WTC11 (cell line): ENCODE measurements around the gene SH3TC1. TPM values are rescaled to one million over a fixed set of nuclear protein-coding genes. Genes with fewer than 3 reads are reported as not detected.

ENCODE experiments used
- ATAC-seq: fragments of 200-7000 bp; cut with Tn5 transposase; 2 replicates; pipeline ENCODE4 v1.10.0; 2021; ENCODE audit warnings: mild to moderate bottlenecking, moderate library complexity
- CTCF ChIA-PET: fragments of 300-600 bp; sonication (Branson Sonifier 250); formaldehyde crosslinking; loops from one replicate; lab custom pipeline; 2021; ENCODE audit warnings: antibody characterized with exemption; lab: Charles Lee
- POLR2A ChIA-PET: fragments of 350-600 bp; sonication (Branson Sonifier 250); formaldehyde crosslinking; loops from one replicate; lab custom pipeline; 2021; ENCODE audit warnings: antibody characterized with exemption; lab: Charles Lee
- DNase-seq: peaks from one replicate; pipeline ENCODE4 v3.0.0; 2021; ENCODE audit warnings: low spot score
- H3K27ac Mint-ChIP-seq: 2 replicates; pipeline ENCODE4 v1.8.0; 2021; ENCODE audit warnings: mixed read lengths
- H3K27me3 Mint-ChIP-seq: 2 replicates; pipeline ENCODE4 v1.8.0; 2021; ENCODE audit warnings: low read depth, mild to moderate bottlenecking, moderate library complexity, mixed read lengths
- H3K36me3 Mint-ChIP-seq: 2 replicates; pipeline ENCODE4 v1.8.0; 2021; ENCODE audit warnings: mixed read lengths
- H3K4me1 Mint-ChIP-seq: 2 replicates; pipeline ENCODE4 v1.8.0; 2022; ENCODE audit warnings: mixed read lengths
- H3K4me3 Mint-ChIP-seq: 2 replicates; pipeline ENCODE4 v1.8.0; 2021; ENCODE audit warnings: mild to moderate bottlenecking, moderate library complexity, mixed read lengths
- H3K9me3 Mint-ChIP-seq: 2 replicates; pipeline ENCODE4 v1.8.0; 2021; ENCODE audit warnings: mixed read lengths
- CDX4 ChIP-seq: fragments of 250-450 bp; sonication (Bioruptor Pico); IDR thresholded peaks from 2 replicates; pipeline ENCODE4 v1.9.0; 2021; ENCODE audit warnings: moderate library complexity, mild to moderate bottlenecking, inconsistent platforms, borderline replicate concordance
- E2F1 ChIP-seq: sonication (generic); formaldehyde crosslinking; IDR thresholded peaks from 2 replicates; pipeline ENCODE4 v1.8.0; 2022; ENCODE audit warnings: mild to moderate bottlenecking, missing genetic modification reagents
- E2F5 ChIP-seq: sonication (generic); formaldehyde crosslinking; IDR thresholded peaks from 2 replicates; pipeline ENCODE4 v1.8.1; 2022; ENCODE audit warnings: mild to moderate bottlenecking, moderate library complexity, missing genetic modification reagents
- ESRRA ChIP-seq: sonication (generic); formaldehyde crosslinking; IDR thresholded peaks from 2 replicates; pipeline ENCODE4 v1.8.1; 2022; ENCODE audit warnings: mild to moderate bottlenecking, missing genetic modification reagents, borderline replicate concordance
- FOXJ3 ChIP-seq: sonication (generic); formaldehyde crosslinking; IDR thresholded peaks from 2 replicates; pipeline ENCODE4 v1.9.0; 2021; ENCODE audit warnings: missing genetic modification reagents, mild to moderate bottlenecking, borderline replicate concordance
- FOXK1 ChIP-seq: sonication (generic); formaldehyde crosslinking; IDR thresholded peaks from 2 replicates; pipeline ENCODE4 v1.8.0; 2022; ENCODE audit warnings: mild to moderate bottlenecking, moderate library complexity, missing genetic modification reagents
- FOXP1 ChIP-seq: sonication (generic); formaldehyde crosslinking; IDR thresholded peaks from 2 replicates; pipeline ENCODE4 v1.8.0; 2022; ENCODE audit warnings: missing genetic modification reagents, mild to moderate bottlenecking, moderate library complexity, borderline replicate concordance
- FOXP4 ChIP-seq: sonication (generic); formaldehyde crosslinking; IDR thresholded peaks from 2 replicates; pipeline ENCODE4 v1.8.0; 2022; ENCODE audit warnings: mild to moderate bottlenecking, missing genetic modification reagents
- HMGA2 ChIP-seq: fragments of 250-450 bp; sonication (Bioruptor Pico); IDR thresholded peaks from 2 replicates; pipeline ENCODE4 v1.4.0; 2021; ENCODE audit warnings: mild to moderate bottlenecking, moderate library complexity
- MXD4 ChIP-seq: fragments of 250-450 bp; sonication (Bioruptor Pico); IDR thresholded peaks from 2 replicates; pipeline ENCODE4 v1.8.0; 2021; ENCODE audit warnings: mild to moderate bottlenecking, moderate library complexity, borderline replicate concordance
- NR2C2 ChIP-seq: sonication (generic); formaldehyde crosslinking; IDR thresholded peaks from 2 replicates; pipeline ENCODE4 v1.8.0; 2022; ENCODE audit warnings: mild to moderate bottlenecking, missing genetic modification reagents
- NR3C1 ChIP-seq: sonication (generic); formaldehyde crosslinking; conservative IDR thresholded peaks from 2 replicates; pipeline ENCODE4 v1.8.1; 2023; ENCODE audit warnings: low read depth, mild to moderate bottlenecking, missing genetic modification reagents
- RELA ChIP-seq: sonication (generic); formaldehyde crosslinking; IDR thresholded peaks from 2 replicates; pipeline ENCODE4 v1.8.1; 2022; ENCODE audit warnings: missing genetic modification reagents, mild to moderate bottlenecking, borderline replicate concordance
- RORB ChIP-seq: fragments of 250-450 bp; sonication (Bioruptor Pico); IDR thresholded peaks from 2 replicates; pipeline ENCODE4 v1.9.0; 2021; ENCODE audit warnings: mild to moderate bottlenecking
- SMAD4 ChIP-seq: sonication (generic); formaldehyde crosslinking; IDR thresholded peaks from 2 replicates; pipeline ENCODE4 v1.8.0; 2022; ENCODE audit warnings: mild to moderate bottlenecking, missing genetic modification reagents
- SOX15 ChIP-seq: fragments of 250-450 bp; sonication (Bioruptor Pico); IDR thresholded peaks from 2 replicates; pipeline ENCODE4 v1.9.0; 2021; ENCODE audit warnings: mild to moderate bottlenecking
- USF2 ChIP-seq: sonication (generic); formaldehyde crosslinking; IDR thresholded peaks from 2 replicates; pipeline ENCODE4 v1.8.1; 2023; ENCODE audit warnings: mild to moderate bottlenecking, missing genetic modification reagents, moderate library complexity
- ZNF232 ChIP-seq: sonication (generic); formaldehyde crosslinking; IDR thresholded peaks from 2 replicates; pipeline ENCODE4 v1.8.0; 2022; ENCODE audit warnings: mild to moderate bottlenecking, missing genetic modification reagents
- ZNF317 ChIP-seq: sonication (generic); formaldehyde crosslinking; IDR thresholded peaks from 2 replicates; pipeline ENCODE4 v1.8.1; 2023; ENCODE audit warnings: low read depth, mild to moderate bottlenecking, moderate library complexity, missing genetic modification reagents, borderline replicate concordance
- total RNA-seq: library from RNA; stranded (reverse); gene quantifications from 3 replicates; pipeline ENCODE4 v1.2.3, GENCODE V29; 2021
- TF ChIP-seq, protein P1 (sequence below): sonication (generic); formaldehyde crosslinking; IDR thresholded peaks from 2 replicates; pipeline ENCODE4 v1.8.0; 2022; ENCODE audit warnings: mild to moderate bottlenecking, missing genetic modification reagents
- TF ChIP-seq, protein P2 (sequence below): fragments of 250-450 bp; sonication (Bioruptor Pico); conservative IDR thresholded peaks from 2 replicates; pipeline ENCODE4 v1.9.0; 2021; ENCODE audit warnings: mild to moderate bottlenecking
- TF ChIP-seq, protein P3 (sequence below): sonication (generic); formaldehyde crosslinking; IDR thresholded peaks from 2 replicates; pipeline ENCODE4 v1.8.1; 2023; ENCODE audit warnings: mild to moderate bottlenecking, missing genetic modification reagents, moderate library complexity
- TF ChIP-seq, protein P4 (sequence below): fragments of 250-450 bp; sonication (Bioruptor Pico); IDR thresholded peaks from 2 replicates; pipeline ENCODE4 v1.9.0; 2021; ENCODE audit warnings: mild to moderate bottlenecking

Gene SH3TC1
- total RNA-seq, 1 experiment from 2014 or later: 0.42 TPM

- POLR2A ChIA-PET: no interaction called here
- Mint-ChIP-seq H3K9me3 (no peaks in the 10 kb centered on the region), H3K4me3 (no peak overlapping the region)
Measured at GRCh38 chr4:8233672-8234484, 34.8 kb downstream of the SH3TC1 start.

DNA sequence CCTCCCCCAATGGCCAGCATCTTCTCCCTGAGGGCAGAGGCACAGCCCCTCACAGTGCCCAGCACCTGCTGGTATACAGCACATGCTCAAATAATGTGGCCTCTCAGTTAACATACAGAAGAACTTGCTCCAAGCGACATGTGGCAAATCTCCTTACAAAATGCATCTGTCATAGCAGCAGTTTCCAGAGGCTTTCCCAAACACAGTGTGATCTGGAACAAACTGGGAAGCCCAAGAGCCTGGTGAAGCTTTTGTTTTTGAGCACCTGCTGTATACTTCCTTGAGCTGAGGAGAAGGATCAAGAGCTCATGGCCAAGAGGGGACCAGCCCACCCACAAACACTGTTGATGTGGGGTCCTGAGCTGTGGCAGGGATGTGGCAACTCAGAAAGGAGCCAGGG lies 35.6 kb downstream of the SH3TC1 start:
- DNase-seq (no peak), ATAC-seq (no peak)
- no peak overlapping the region for H3K27ac Mint-ChIP-seq
- POLR2A ChIA-PET: no interaction called here
- H3K4me3 Mint-ChIP-seq: no peak overlapping the region
- H3K27me3 Mint-ChIP-seq: no peaks in the 10 kb centered on the region
- CTCF ChIA-PET: interaction anchor here (2.0 to 5.2 kb wide), 3 partner anchors 9 to 176 kb away, joined by 8 to 87 read pairs (median 9); no protein-coding TSS in a partner anchor
- no peaks in the 10 kb centered on the region for H3K4me1 Mint-ChIP-seq
- no peaks in the 10 kb centered on the region for H3K9me3 Mint-ChIP-seq
- H3K36me3 Mint-ChIP-seq: no peaks in the 10 kb centered on the region
- TF ChIP-seq NR2C2: no peak
- TF ChIP-seq, protein P1, sequence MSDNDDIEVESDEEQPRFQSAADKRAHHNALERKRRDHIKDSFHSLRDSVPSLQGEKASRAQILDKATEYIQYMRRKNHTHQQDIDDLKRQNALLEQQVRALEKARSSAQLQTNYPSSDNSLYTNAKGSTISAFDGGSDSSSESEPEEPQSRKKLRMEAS (CRISPR knock-in tag): no peak
- no peak for TF ChIP-seq FOXP1 (CRISPR knock-in tag)
- no peak for TF ChIP-seq ESRRA (CRISPR knock-in tag)
- no peak for TF ChIP-seq SMAD4
- no peak for TF ChIP-seq USF2 (CRISPR knock-in tag)
- no peak for TF ChIP-seq FOXJ3 (CRISPR knock-in tag)
- no peak for TF ChIP-seq E2F1 (CRISPR knock-in tag)
- TF ChIP-seq E2F5 (CRISPR knock-in tag): no peak
- TF ChIP-seq, protein P2, sequence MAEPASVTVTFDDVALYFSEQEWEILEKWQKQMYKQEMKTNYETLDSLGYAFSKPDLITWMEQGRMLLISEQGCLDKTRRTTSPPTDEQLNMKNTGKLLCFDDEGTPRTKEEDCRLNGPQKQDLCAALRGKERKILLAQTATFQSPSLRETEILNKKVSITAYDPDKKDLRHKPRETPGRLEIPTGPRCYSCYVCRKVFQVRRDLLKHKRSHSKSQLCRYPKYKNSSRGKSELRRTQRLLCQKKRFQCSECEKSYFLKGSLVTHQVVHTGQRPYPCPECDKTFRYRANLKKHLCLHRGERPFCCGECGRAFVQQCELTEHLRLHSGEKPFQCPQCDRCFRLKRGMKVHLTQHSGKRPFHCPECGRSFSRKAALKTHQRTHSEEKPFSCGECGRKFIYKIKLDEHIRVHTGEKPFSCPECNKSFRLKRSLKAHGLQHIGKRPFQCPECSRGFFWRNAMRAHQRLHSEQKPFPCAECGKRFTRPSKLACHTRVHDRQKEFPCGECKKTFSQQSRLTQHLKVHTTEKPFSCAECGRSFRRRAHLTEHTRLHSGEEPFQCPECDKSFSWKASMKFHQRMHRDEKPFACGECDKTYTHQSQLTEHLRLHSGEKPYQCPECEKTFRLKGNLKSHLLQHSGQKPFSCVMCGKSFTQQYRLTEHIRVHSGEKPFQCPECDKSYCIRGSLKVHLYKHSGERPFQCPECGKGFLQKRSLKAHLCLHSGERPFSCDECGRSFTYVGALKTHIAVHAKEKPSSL (CRISPR knock-in tag): no peak

More at GRCh38 chr4:8233672-8234484, 34.8 kb downstream of the SH3TC1 start:
- TF ChIP-seq, protein P3, sequence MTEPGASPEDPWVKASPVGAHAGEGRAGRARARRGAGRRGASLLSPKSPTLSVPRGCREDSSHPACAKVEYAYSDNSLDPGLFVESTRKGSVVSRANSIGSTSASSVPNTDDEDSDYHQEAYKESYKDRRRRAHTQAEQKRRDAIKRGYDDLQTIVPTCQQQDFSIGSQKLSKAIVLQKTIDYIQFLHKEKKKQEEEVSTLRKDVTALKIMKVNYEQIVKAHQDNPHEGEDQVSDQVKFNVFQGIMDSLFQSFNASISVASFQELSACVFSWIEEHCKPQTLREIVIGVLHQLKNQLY (CRISPR knock-in tag): no peak
- TF ChIP-seq, protein P4, sequence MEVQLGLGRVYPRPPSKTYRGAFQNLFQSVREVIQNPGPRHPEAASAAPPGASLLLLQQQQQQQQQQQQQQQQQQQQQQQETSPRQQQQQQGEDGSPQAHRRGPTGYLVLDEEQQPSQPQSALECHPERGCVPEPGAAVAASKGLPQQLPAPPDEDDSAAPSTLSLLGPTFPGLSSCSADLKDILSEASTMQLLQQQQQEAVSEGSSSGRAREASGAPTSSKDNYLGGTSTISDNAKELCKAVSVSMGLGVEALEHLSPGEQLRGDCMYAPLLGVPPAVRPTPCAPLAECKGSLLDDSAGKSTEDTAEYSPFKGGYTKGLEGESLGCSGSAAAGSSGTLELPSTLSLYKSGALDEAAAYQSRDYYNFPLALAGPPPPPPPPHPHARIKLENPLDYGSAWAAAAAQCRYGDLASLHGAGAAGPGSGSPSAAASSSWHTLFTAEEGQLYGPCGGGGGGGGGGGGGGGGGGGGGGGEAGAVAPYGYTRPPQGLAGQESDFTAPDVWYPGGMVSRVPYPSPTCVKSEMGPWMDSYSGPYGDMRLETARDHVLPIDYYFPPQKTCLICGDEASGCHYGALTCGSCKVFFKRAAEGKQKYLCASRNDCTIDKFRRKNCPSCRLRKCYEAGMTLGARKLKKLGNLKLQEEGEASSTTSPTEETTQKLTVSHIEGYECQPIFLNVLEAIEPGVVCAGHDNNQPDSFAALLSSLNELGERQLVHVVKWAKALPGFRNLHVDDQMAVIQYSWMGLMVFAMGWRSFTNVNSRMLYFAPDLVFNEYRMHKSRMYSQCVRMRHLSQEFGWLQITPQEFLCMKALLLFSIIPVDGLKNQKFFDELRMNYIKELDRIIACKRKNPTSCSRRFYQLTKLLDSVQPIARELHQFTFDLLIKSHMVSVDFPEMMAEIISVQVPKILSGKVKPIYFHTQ (CRISPR knock-in tag): no peak
- TF ChIP-seq MXD4: no peak
- TF ChIP-seq SOX15 (CRISPR knock-in tag): no peak
- no peak for TF ChIP-seq ZNF232 (CRISPR knock-in tag)
- no peak for TF ChIP-seq NR3C1
- TF ChIP-seq HMGA2: no peak
- no peak for TF ChIP-seq FOXP4
- TF ChIP-seq CDX4 (CRISPR knock-in tag): no peak
- no peak for TF ChIP-seq FOXK1 (CRISPR knock-in tag)
- TF ChIP-seq RORB (CRISPR knock-in tag): no peak
- TF ChIP-seq RELA: no peak
- no peak for TF ChIP-seq ZNF317 (CRISPR knock-in tag)
- TF ChIP-seq, all 79 proteins: peak for 0
- H3K36me3 Mint-ChIP-seq: no peaks in the 10 kb centered on the region
- CTCF ChIA-PET: no interaction called here
- H3K27ac Mint-ChIP-seq: no peak overlapping the region
- ATAC-seq: no peak
- H3K4me1 Mint-ChIP-seq: no peaks in the 10 kb centered on the region
- DNase-seq: no peak
- no peaks in the 10 kb centered on the region for H3K27me3 Mint-ChIP-seq
